ENCODE results near the gene BLVRA.

Gene BLVRA

DNA sequence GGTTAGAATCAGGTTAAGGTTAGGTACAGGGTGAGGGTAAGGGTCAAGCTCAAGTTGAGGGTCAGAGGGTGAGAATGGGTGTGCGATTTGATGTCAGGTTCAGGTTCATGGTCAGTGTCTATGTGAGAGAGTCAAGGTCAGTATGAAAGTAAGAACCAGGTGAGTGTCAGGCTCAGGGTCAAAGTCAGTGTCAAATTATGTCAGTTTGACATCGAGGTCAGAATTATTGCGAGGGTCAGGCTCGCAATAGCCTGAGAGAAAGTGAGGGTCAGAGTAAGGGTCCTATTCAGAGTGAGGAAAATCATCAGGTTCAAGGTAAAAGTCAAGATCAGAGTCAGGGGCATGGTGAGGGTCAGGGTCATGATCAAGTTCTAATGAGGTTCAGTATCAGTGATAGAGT is 97.8 kb downstream of the BLVRA start:
- Histone ChIP-seq H3K27me3 (ENCODE audit: control insufficient read depth, insufficient read depth, low read length) (no peaks in the 10 kb centered on the region), H3K9me3 (ENCODE audit: control insufficient read depth, insufficient read depth, low read length) (no peaks in the 10 kb centered on the region), H3K4me1 (ENCODE audit: control insufficient read depth, insufficient read depth, low read length) (no peaks in the 10 kb centered on the region), H3K4me3 (ENCODE audit: low read length) (no peak overlapping the region), H3K27ac (ENCODE audit: low read length) (no peak overlapping the region), H3K36me3 (ENCODE audit: control insufficient read depth, insufficient read depth, low read length) (no peaks in the 10 kb centered on the region)
- no CpG with 5 or more reads among the region's 4 CpGs for WGBS (ENCODE audit: insufficient coverage, insufficient read length)
- DNase-seq (ENCODE audit: low read depth, low spot score): no peak

Measured in iPS DF 6.9 (cell line).